ENCODE results near the gene PCF11. TPM values are rescaled to one million over a fixed set of nuclear protein-coding genes. Genes with fewer than 3 reads are reported as not detected.

Gene PCF11
- total RNA-seq, 1 experiment from 2014 or later, result 77.5 TPM

- intact Hi-C loops (cut with micrococcal nuclease; ENCODE audit: unreplicated experiment), result no loop called here
- Histone ChIP-seq H3K4me1 (ENCODE audit: insufficient read depth, low read length, poor library complexity, severe bottlenecking) (no peaks in the 10 kb centered on the region), H3K9me3 (ENCODE audit: low read depth, low read length, poor library complexity, severe bottlenecking) (no peaks in the 10 kb centered on the region), H3K4me3 (ENCODE audit: low read depth, low read length, poor library complexity, severe bottlenecking) (no peak overlapping the region), H3K36me3 (ENCODE audit: insufficient read depth, low read length, poor library complexity, severe bottlenecking) (peaks cover 66% of the 10 kb centered on the region), H3K27ac (ENCODE audit: low read depth, low read length, poor library complexity, severe bottlenecking) (no peak overlapping the region), H3K27me3 (replicated peaks; ENCODE audit: insufficient read depth, low read depth, low read length, poor library complexity) (no peaks in the 10 kb centered on the region)
- TF ChIP-seq EZH2 (IDR thresholded peaks at IDR 0.05; ENCODE audit: borderline replicate concordance, low read depth, low read length, poor library complexity, severe bottlenecking), result no peak
- no peak for TF ChIP-seq CTCF (conservative IDR thresholded peaks at IDR 0.05; ENCODE audit: low read depth, low read length)
- BruUV-seq (replicated peaks), result no TSS peak
- POLR2A ChIA-PET (ENCODE audit: low non-redundant PET), result no interaction called here
- CTCF ChIA-PET, result no interaction called here
- no peak for DNase-seq (ENCODE audit: low spot score)
Measured at GRCh38 chr11:83185767-83186166, 28.8 kb downstream of the PCF11 start.

- TF ChIP-seq CTCF (conservative IDR thresholded peaks at IDR 0.05; ENCODE audit: low read depth, low read length) (no peak), EZH2 (IDR thresholded peaks at IDR 0.05; ENCODE audit: borderline replicate concordance, low read depth, low read length, poor library complexity, severe bottlenecking) (no peak)
- Histone ChIP-seq H3K36me3 (ENCODE audit: insufficient read depth, low read length, poor library complexity, severe bottlenecking) (peaks cover 64% of the 10 kb centered on the region), H3K9me3 (ENCODE audit: low read depth, low read length, poor library complexity, severe bottlenecking) (no peaks in the 10 kb centered on the region), H3K27me3 (replicated peaks; ENCODE audit: insufficient read depth, low read depth, low read length, poor library complexity) (no peaks in the 10 kb centered on the region), H3K4me1 (ENCODE audit: insufficient read depth, low read length, poor library complexity, severe bottlenecking) (peaks cover 3% of the 10 kb centered on the region), H3K27ac (ENCODE audit: low read depth, low read length, poor library complexity, severe bottlenecking) (no peak overlapping the region), H3K4me3 (ENCODE audit: low read depth, low read length, poor library complexity, severe bottlenecking) (no peak overlapping the region)
- intact Hi-C loops (cut with micrococcal nuclease; ENCODE audit: unreplicated experiment), result no loop called here
- ChIA-PET CTCF (no interaction called here), POLR2A (ENCODE audit: low non-redundant PET) (no interaction called here)
- DNase-seq (ENCODE audit: low spot score), result no peak
- no TSS peak for BruUV-seq (replicated peaks)
Measured at GRCh38 chr11:83187465-83187864, 30.5 kb downstream of the PCF11 start.

- ChIA-PET POLR2A (ENCODE audit: low non-redundant PET) (no interaction called here), CTCF (no interaction called here)
- no peaks in the 10 kb centered on the region for H3K27me3 ChIP-seq (replicated peaks; ENCODE audit: insufficient read depth, low read depth, low read length, poor library complexity)
- intact Hi-C loops (cut with micrococcal nuclease; ENCODE audit: unreplicated experiment), result no loop called here
- H3K4me3 ChIP-seq (ENCODE audit: low read depth, low read length, poor library complexity, severe bottlenecking), result no peak overlapping the region
- no peak overlapping the region for H3K27ac ChIP-seq (ENCODE audit: low read depth, low read length, poor library complexity, severe bottlenecking)
- H3K36me3 ChIP-seq (ENCODE audit: insufficient read depth, low read length, poor library complexity, severe bottlenecking), result peaks cover 25% of the 10 kb centered on the region
- TF ChIP-seq EZH2 (IDR thresholded peaks at IDR 0.05; ENCODE audit: borderline replicate concordance, low read depth, low read length, poor library complexity, severe bottlenecking), result no peak
- no peak for TF ChIP-seq CTCF (conservative IDR thresholded peaks at IDR 0.05; ENCODE audit: low read depth, low read length)
- peaks cover 7% of the 10 kb centered on the region for H3K4me1 ChIP-seq (ENCODE audit: insufficient read depth, low read length, poor library complexity, severe bottlenecking)
- no peaks in the 10 kb centered on the region for H3K9me3 ChIP-seq (ENCODE audit: low read depth, low read length, poor library complexity, severe bottlenecking)
- no peak for DNase-seq (ENCODE audit: low spot score)
- BruUV-seq (replicated peaks), result no TSS peak
Measured at GRCh38 chr11:83191491-83191890, 34.6 kb downstream of the PCF11 start.
